Ovary (tissue), 9 donors: Measurements from ENCODE around the gene WDR91. TPM values are rescaled to one million over a fixed set of nuclear protein-coding genes. Genes with fewer than 3 reads are reported as not detected.

Experiments used
- DNase-seq, 5 donors: peaks; one replicate each; pipeline ENCODE4 v3.0.0-alpha.2; 2019 to 2020
- H3K27ac ChIP-seq, 2 donors: fragments of 200-600 bp; one replicate each; pipeline versions ENCODE4 v1.5.1 to v1.8.0; 2019 to 2022
- H3K27me3 ChIP-seq: fragments of 200-600 bp; one replicate; pipeline ENCODE4 v1.8.0; 2022
- H3K36me3 ChIP-seq: fragments of 200-600 bp; sonication (generic); one replicate; pipeline ENCODE4 v1.5.1; 2019
- H3K4me1 ChIP-seq: one replicate; pipeline ENCODE4 v1.8.1; 2013; ENCODE audit warnings: mild to moderate bottlenecking, moderate library complexity; ENCODE audit not compliant: insufficient read depth
- H3K4me3 ChIP-seq: fragments of 200-600 bp; sonication (generic); one replicate; pipeline ENCODE4 v1.5.1; 2017
- H3K9me3 ChIP-seq, 2 donors: fragments of 200-600 bp in 1 of 2; sonication (generic) in 1 of 2; one replicate each; pipeline versions ENCODE4 v1.5.1 to v1.8.1; 2013 to 2019; ENCODE audit warnings: mild to moderate bottlenecking in 1 of 2, moderate library complexity in 1 of 2
- CTCF ChIP-seq, 3 donors: fragments of 450-650 bp in 2 of 3; fragments of 200-600 bp in 1 of 3; IDR thresholded peaks; one replicate each; pipeline versions ENCODE4 v1.5.1 to v1.8.0; 2016 to 2022; ENCODE audit warnings: antibody characterized with exemption in 3 of 3, mild to moderate bottlenecking in 1 of 3
- EP300 ChIP-seq: sonication (generic); formaldehyde crosslinking; IDR thresholded peaks from one replicate; pipeline ENCODE4 v1.6.1; 2017; ENCODE audit warnings: antibody characterized with exemption
- POLR2A ChIP-seq: fragments of 450-650 bp; IDR thresholded peaks from one replicate; pipeline ENCODE4 v1.6.1; 2017; ENCODE audit warnings: antibody characterized with exemption, mild to moderate bottlenecking, moderate library complexity
- WGBS, 3 donors: extraction: QIAGEN DNeasy Blood & Tissue Kit in 1 of 3; methylation state at CpG; one replicate each; pipeline versions ENCODE4 v1.1.5 to v1.1.7; 2013 to 2017; 5-methylcytosine and 5-hydroxymethylcytosine counted together
- intact Hi-C, 4 donors: fragments of 100-400 bp; cut with DNase I; formaldehyde crosslinking; loops; one replicate each; pipeline versions ENCODE4 v1.11.0 to v1.15.1; 2022 to 2023
- polyA plus RNA-seq, 2 donors: library from polyadenylated mRNA; stranded (reverse); fragments of 200-250 nt in 1 of 2; fragments of 350-450 nt in 1 of 2; fragmentation: Illumina TruSeq in 1 of 2; extraction: RNeasy Lipid Tissue Mini Kit (QIAGEN cat#74804) in 1 of 2; gene quantifications; one replicate each; pipeline ENCODE4 v1.2.3, GENCODE V29; 2013 to 2014
- total RNA-seq, 7 donors: library from RNA; depleted of rRNA in 2 of 7; stranded (reverse); fragments of >200 nt in 2 of 7; fragmentation: NEBNext Ultra II Directional in 3 of 7; extraction: Animal tissue kit (Norgen Biotek cat#: 25700) in 3 of 7; gene quantifications; one replicate each; pipeline versions ENCODE4 v1.1.0 to v1.2.4, GENCODE V29; 2016 to 2023
- donor health status: DM: no; HTN: no; CAD: no; lungs with moderate emphysema.
- donor health status: DM: no; HTN: no; CAD: no.
- donor health status: Bipolar disorder and iron deficiency.
- donor health status: DM: yes; HTN: yes; CAD: no.
- donor health status: DM: no; HTN: no; CAD: no.
- donor health status: DM: yes; HTN: yes; CAD: no.

WDR91 gene
- total and polyA plus RNA-seq, 9 donors: 12.6 to 56.3 (median 32.2) TPM

GRCh38 chr7:135247746-135248471, 36.6 kb upstream of the WDR91 start:
- Histone ChIP-seq H3K4me1 (no peaks in the 10 kb centered on the region), H3K36me3 (no peaks in the 10 kb centered on the region), H3K9me3 (no peaks in the 10 kb centered on the region), H3K27me3 (no peaks in the 10 kb centered on the region), H3K4me3 (no peak overlapping the region), H3K27ac (no peak overlapping the region)
- no peak for DNase-seq
- intact Hi-C loops: no loop called here
- no peak for TF ChIP-seq EP300
- TF ChIP-seq CTCF (IDR thresholded peaks at IDR 0.05): no peak
- no peak for TF ChIP-seq POLR2A
- WGBS, 3 donors: 94 to 97% (median 94%) methylated on average over 22 of the region's 22 CpGs

- intact Hi-C loops: no loop called here
- DNase-seq: no peak
- Histone ChIP-seq H3K27ac (no peak overlapping the region), H3K4me1 (no peaks in the 10 kb centered on the region), H3K4me3 (no peak overlapping the region), H3K36me3 (no peaks in the 10 kb centered on the region), H3K27me3 (no peaks in the 10 kb centered on the region), H3K9me3 (no peaks in the 10 kb centered on the region)
- TF ChIP-seq EP300 (no peak), CTCF (IDR thresholded peaks at IDR 0.05) (no peak), POLR2A (no peak)
- WGBS, 3 donors: 96 to 97% (median 97%) methylated on average over 43 of the region's 43 CpGs
Observed at GRCh38 chr7:135246191-135246825, 35.0 kb upstream of the WDR91 start.

GRCh38 chr7:135245226-135246190, 34.2 kb upstream of the WDR91 start:
- Histone ChIP-seq H3K4me3 (no peak overlapping the region), H3K27me3 (no peaks in the 10 kb centered on the region), H3K27ac (no peak overlapping the region), H3K4me1 (no peaks in the 10 kb centered on the region), H3K36me3 (no peaks in the 10 kb centered on the region), H3K9me3 (no peaks in the 10 kb centered on the region)
- no peak for TF ChIP-seq POLR2A
- TF ChIP-seq CTCF (IDR thresholded peaks at IDR 0.05): no peak
- no peak for TF ChIP-seq EP300
- WGBS, 3 donors: 87 to 89% (median 88%) methylated on average over 9 of the region's 9 CpGs
- DNase-seq: no peak
- intact Hi-C loops: no loop called here

GRCh38 chr7:135242096-135242684, 30.9 kb upstream of the WDR91 start:
- no peak overlapping the region for H3K4me3 ChIP-seq
- no peaks in the 10 kb centered on the region for H3K36me3 ChIP-seq
- no peaks in the 10 kb centered on the region for H3K9me3 ChIP-seq
- no peaks in the 10 kb centered on the region for H3K27me3 ChIP-seq
- no peak for DNase-seq
- intact Hi-C loops: no loop called here
- WGBS, 3 donors: 40 to 47% (median 46%) methylated on average over 5 of the region's 5 CpGs
- TF ChIP-seq CTCF (IDR thresholded peaks at IDR 0.05) (no peak), EP300 (no peak), POLR2A (no peak)
- H3K27ac ChIP-seq: no peak overlapping the region
- no peaks in the 10 kb centered on the region for H3K4me1 ChIP-seq
